Measurements from ENCODE around the gene SERPINB5. TPM values are rescaled to one million over a fixed set of nuclear protein-coding genes. Genes with fewer than 3 reads are reported as not detected.

The SERPINB5 gene
- total RNA-seq, 4 donors from 2014 or later, result 298 to 404 (median 337) TPM

- DNase-seq (ENCODE audit: low spot score in 2 of 2), result no peak
- WGBS, 2 donors, result 75 to 83% methylated on average over 1 of the region's 1 CpG
- intact Hi-C loops (cut with DNase I; ENCODE audit: low total_unique reads), result no loop called here
- H3K4me3 ChIP-seq (ENCODE audit: low read depth, poor library complexity, severe bottlenecking), result no peak overlapping the region
- no peak for TF ChIP-seq POLR2A (IDR thresholded peaks at IDR 0.05)
These were observed 3.7 kb downstream of the SERPINB5 start for GRCh38 chr18:63480476-63480875.

- no peak overlapping the region for H3K4me3 ChIP-seq (ENCODE audit: low read depth, poor library complexity, severe bottlenecking)
- DNase-seq (ENCODE audit: low spot score in 2 of 2), result no peak
- intact Hi-C loops (cut with DNase I; ENCODE audit: low total_unique reads), result no loop called here
- TF ChIP-seq POLR2A (IDR thresholded peaks at IDR 0.05) (no peak), CTCF (IDR thresholded peaks at IDR 0.05) (no peak)
- 48 to 53% methylated on average over 2 of the region's 2 CpGs for WGBS, 2 donors
These were observed 4.2 kb downstream of the SERPINB5 start for GRCh38 chr18:63480915-63481314.

- TF ChIP-seq CTCF (IDR thresholded peaks at IDR 0.05) (no peak), POLR2A (IDR thresholded peaks at IDR 0.05) (no peak)
- no peak overlapping the region for H3K4me3 ChIP-seq (ENCODE audit: low read depth, poor library complexity, severe bottlenecking)
- intact Hi-C loops (cut with DNase I; ENCODE audit: low total_unique reads), result no loop called here
- 66 to 77% methylated on average over 2 of the region's 2 CpGs for WGBS, 2 donors
- DNase-seq (ENCODE audit: low spot score in 2 of 2), result no peak
These were observed 10.9 kb downstream of the SERPINB5 start for GRCh38 chr18:63487676-63488075.

GRCh38 chr18:63488160-63488559 is 11.4 kb downstream of the SERPINB5 start:
- no peak for DNase-seq (ENCODE audit: low spot score in 2 of 2)
- 8 to 78% methylated on average over 2 of the region's 2 CpGs for WGBS, 2 donors
- H3K4me3 ChIP-seq (ENCODE audit: low read depth, poor library complexity, severe bottlenecking), result no peak overlapping the region
- intact Hi-C loops (cut with DNase I; ENCODE audit: low total_unique reads), result no loop called here
- TF ChIP-seq CTCF (IDR thresholded peaks at IDR 0.05), result no peak
- TF ChIP-seq POLR2A (IDR thresholded peaks at IDR 0.05), result no peak

- WGBS, 2 donors, result 80 to 81% methylated on average over 3 of the region's 3 CpGs
- intact Hi-C loops (cut with DNase I; ENCODE audit: low total_unique reads), result no loop called here
- DNase-seq (ENCODE audit: low spot score in 2 of 2), result no peak
- H3K4me3 ChIP-seq (ENCODE audit: low read depth, poor library complexity, severe bottlenecking), result no peak overlapping the region
- TF ChIP-seq POLR2A (IDR thresholded peaks at IDR 0.05) (no peak), CTCF (IDR thresholded peaks at IDR 0.05) (no peak)
These were observed 16.1 kb downstream of the SERPINB5 start for GRCh38 chr18:63492851-63493250.

GRCh38 chr18:63495675-63496074 is 18.9 kb downstream of the SERPINB5 start:
- intact Hi-C loops (cut with DNase I; ENCODE audit: low total_unique reads), result no loop called here
- TF ChIP-seq CTCF (IDR thresholded peaks at IDR 0.05), result no peak
- no peak for TF ChIP-seq POLR2A (IDR thresholded peaks at IDR 0.05)
- WGBS, 2 donors, result 76 to 82% methylated on average over 2 of the region's 2 CpGs

More at GRCh38 chr18:63495675-63496074, 18.9 kb downstream of the SERPINB5 start:
- no peak overlapping the region for H3K4me3 ChIP-seq (ENCODE audit: low read depth, poor library complexity, severe bottlenecking)
- DNase-seq (ENCODE audit: low spot score in 2 of 2), result no peak
